ENCODE results near the gene TPM1. TPM values are rescaled to one million over a fixed set of nuclear protein-coding genes. Genes with fewer than 3 reads are reported as not detected.

The TPM1 gene
- total and polyA plus RNA-seq, 4 donors = 64.7 to 101 (median 71.5) TPM

GRCh38 chr15:63091679-63092446 is 49.3 kb downstream of the TPM1 start:
- Histone ChIP-seq H3K4me1 (ENCODE audit: control insufficient read depth in 4 of 4, insufficient read depth in 4 of 4, low read length in 3 of 4) (peaks cover 0 to 6% (median 3%) of the 10 kb centered on the region in 4 donors), H3K4me3 (ENCODE audit: low read depth in 1 of 3, low read length in 3 of 3) (no peak overlapping the region), H3K9me3 (ENCODE audit: control insufficient read depth in 4 of 4, low read length in 3 of 4) (no peaks in the 10 kb centered on the region), H3K36me3 (ENCODE audit: control insufficient read depth in 4 of 4, insufficient read depth in 3 of 4, low read depth in 1 of 4, low read length in 3 of 4) (no peaks in the 10 kb centered on the region), H3K27me3 (ENCODE audit: control insufficient read depth in 4 of 4, insufficient read depth in 4 of 4, low read length in 3 of 4) (no peaks in the 10 kb centered on the region), H3K27ac (ENCODE audit: low read depth in 1 of 2, low read length in 2 of 2) (no peak overlapping the region), H3K9ac (ENCODE audit: low read depth in 1 of 2, low read length in 2 of 2) (no peak overlapping the region)
- DNase-seq (ENCODE audit: low spot score) = no peak
- TF ChIP-seq YY1 (IDR thresholded peaks at IDR 0.05) = no peak
- no peak for TF ChIP-seq SP1 (IDR thresholded peaks at IDR 0.05)
- TF ChIP-seq NR2F2 (IDR thresholded peaks at IDR 0.05) = no peak
- TF ChIP-seq HNF4A (conservative IDR thresholded peaks at IDR 0.05) = no peak
- TF ChIP-seq GABPA (IDR thresholded peaks at IDR 0.05 in 1 of 2, conservative IDR thresholded peaks at IDR 0.05 in 1 of 2) = no peak
- no peak for TF ChIP-seq REST (IDR thresholded peaks at IDR 0.05)
- TF ChIP-seq ZBTB33 (IDR thresholded peaks at IDR 0.05) = no peak
- no peak for TF ChIP-seq FOXA2 (IDR thresholded peaks at IDR 0.05)
- no peak for TF ChIP-seq CTCF (IDR thresholded peaks at IDR 0.05; ENCODE audit: low read depth, low read length, missing input control)
- no peak for TF ChIP-seq FOXA1 (IDR thresholded peaks at IDR 0.05)
- no peak for TF ChIP-seq ATF3 (IDR thresholded peaks at IDR 0.05)
- no peak for TF ChIP-seq JUND (IDR thresholded peaks at IDR 0.05)
- TF ChIP-seq HNF4G (IDR thresholded peaks at IDR 0.05) = no peak
- TF ChIP-seq TAF1 (conservative IDR thresholded peaks at IDR 0.05) = no peak
- WGBS = 70% methylated on average over 4 of the region's 4 CpGs

Measured in liver (tissue), 9 donors.